Retina (tissue), 1 donor: Measurements from ENCODE around the gene SLC26A1.
A peak's percentile ranks its signal among the peaks of the same experiment; 100 is the strongest.
"Not testable (repeated sequence)": the region's sequence is repeated elsewhere in the genome, so short reads cannot be mapped to it uniquely, and the experiment has no call there.

Experiments used
- DNase-seq: peaks from one replicate; pipeline ENCODE4 v3.0.0-alpha.2; 2016

Gene SLC26A1

GRCh38 chr4:982814-983213 is 10.4 kb downstream of the SLC26A1 start:
- no peak for DNase-seq

GRCh38 chr4:982291-982690 is 10.9 kb downstream of the SLC26A1 start:
- no peak for DNase-seq

GRCh38 chr4:978957-979701 is 14.1 kb downstream of the SLC26A1 start:
- no peak for DNase-seq

DNA sequence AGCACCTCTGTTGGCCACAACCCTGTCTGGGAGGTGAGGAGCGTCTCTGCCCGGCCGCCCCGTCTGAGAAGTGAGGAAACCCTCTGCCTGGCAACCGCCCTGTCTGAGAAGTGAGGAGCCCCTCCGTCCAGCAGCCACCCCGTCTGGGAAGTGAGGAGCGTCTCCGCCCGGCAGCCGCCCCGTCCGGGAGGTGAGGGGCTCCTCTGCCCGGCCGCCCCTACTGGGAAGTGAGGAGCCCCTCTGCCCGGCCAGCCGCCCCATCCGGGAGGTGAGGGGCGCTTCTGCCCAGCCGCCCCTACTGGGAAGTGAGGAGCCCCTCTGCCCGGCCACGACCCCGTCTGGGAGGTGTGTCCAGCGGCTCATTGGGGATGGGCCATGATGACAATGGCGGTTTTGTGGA is 17.2 kb downstream of the SLC26A1 start:
- DNase-seq: not testable (repeated sequence)

- DNase-seq: peak; percentile 5
Measured at GRCh38 chr4:974668-975067, 18.5 kb downstream of the SLC26A1 start.

DNA sequence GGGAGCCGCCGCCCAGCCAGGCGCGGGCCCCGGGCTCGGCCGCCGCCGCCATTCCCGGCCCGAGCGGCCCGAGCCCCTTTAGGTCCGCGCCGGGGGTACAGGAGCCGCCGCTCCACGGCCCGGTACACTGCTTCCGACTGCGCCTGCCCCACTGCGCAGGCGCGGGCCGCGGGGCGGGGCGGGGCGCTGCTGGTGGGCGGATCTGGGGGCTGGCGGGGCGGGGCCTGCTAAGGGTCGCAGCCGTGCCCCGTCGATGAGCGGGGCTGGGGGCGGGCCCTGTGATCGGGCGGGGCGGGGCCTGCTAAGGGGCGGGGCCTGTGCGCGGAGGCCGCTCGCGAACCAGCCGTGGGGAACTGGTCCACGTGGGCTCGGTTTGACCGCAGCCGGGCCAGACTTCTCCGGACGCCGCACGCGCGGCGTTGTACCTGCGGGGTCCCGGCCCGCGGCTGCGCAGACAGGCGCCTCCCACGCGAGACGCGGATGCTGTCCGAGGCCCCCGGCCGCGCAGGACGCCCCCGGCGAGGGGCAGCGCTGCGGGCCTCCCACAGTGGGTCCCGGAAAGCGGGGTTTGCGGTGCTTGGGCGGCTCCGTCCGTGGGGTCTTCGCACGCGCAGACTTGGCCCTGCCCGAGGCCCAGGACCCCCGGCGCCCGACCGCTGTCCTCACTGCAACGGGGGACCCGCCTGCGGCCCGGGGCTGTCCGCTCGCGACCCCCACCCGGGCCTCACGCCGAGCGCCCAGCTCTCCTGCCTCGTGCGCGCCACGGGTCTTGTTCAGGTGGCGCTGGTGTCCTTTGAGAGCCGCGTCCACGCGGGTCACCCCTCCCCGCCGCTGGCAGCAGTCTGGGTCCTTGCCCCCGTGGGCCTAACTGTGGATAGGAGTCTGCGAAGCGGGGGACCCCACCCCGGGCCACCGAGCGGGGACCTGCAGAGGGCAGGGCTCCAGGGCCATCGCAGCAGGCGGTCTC is 19.5 kb downstream of the SLC26A1 start, which contains the start of gene DGKQ:
DGKQ (minus strand) TSS at position 139 of the 967 bp plus-strand sequence; CDS start at position 52, 87 bp downstream.
- DNase-seq: peak; percentile 39

- peak; percentile 55 for DNase-seq
Measured at GRCh38 chr4:972651-973424, 20.4 kb downstream of the SLC26A1 start.

DNA sequence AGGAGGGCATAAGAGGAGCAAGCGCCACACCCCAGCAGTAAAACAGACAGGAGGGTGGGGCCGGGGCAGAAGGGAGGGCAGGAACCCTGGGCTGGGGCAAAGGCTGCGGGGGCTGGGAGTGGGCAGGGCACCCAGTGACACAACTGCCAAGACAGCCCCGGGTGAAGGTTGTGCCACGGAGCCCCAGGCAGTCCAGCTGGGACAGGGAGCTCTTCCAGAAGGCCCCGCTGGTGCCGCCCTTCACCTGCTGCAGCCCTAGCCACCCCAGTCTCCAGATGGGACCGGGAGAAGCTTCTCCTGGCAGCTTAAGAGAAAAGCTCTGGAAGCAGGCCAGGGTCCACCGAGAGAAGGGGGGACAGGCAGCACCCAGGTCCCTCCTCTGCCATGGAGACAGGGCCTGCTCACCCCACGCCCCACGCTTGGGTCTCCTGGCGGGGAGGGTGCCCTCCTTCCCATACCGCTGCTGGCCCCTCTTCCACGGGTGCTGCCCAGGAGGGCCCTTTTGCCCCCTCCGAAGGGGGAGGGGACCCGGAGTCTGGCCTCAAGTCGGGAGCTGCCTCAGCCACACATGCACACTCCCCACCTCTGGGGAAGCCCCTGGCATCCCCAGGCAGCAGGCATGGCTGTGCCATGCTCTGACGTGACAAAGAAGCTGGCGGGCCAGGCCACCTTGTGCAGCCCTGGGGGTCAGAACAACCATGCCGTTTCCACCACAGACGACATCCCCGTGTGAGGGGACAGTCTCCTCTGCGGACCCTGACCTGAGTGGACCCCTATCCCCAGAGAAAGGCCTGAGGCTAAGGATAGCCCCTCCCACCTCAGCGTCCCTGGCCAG is 21.3 kb downstream of the SLC26A1 start:
- no peak for DNase-seq

DNA sequence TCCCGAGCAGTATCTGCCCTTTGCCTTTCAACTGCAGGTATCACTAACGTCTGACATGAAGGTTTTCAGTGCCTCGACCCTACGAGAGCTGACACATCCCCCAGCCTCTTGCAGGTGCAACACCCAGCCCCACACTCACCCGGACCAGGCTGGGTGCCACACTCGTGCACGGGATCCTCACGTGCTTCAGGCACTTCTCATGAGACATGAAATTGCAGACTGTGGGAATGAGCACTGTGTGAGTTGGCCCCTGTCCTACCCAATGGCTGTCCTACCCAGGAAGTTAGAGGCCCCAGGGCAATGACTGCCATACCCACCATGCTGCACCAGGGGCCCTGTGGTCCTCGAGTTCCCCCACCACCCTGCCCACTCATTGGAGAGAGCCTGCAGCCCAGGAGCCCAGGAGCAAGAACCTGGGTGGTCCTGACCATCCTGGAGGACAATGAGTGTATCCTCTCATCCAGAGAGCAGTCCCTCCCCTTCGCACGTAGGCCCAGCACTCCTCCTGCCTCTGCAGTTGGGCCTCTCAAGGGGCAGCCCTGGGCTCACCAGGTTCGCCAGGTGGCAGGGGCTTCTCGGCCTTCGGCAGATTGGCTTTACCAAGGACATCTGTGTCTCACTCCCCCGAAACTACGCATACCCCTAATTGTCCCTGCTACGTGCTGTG is 22.2 kb downstream of the SLC26A1 start:
- no peak for DNase-seq

DNA sequence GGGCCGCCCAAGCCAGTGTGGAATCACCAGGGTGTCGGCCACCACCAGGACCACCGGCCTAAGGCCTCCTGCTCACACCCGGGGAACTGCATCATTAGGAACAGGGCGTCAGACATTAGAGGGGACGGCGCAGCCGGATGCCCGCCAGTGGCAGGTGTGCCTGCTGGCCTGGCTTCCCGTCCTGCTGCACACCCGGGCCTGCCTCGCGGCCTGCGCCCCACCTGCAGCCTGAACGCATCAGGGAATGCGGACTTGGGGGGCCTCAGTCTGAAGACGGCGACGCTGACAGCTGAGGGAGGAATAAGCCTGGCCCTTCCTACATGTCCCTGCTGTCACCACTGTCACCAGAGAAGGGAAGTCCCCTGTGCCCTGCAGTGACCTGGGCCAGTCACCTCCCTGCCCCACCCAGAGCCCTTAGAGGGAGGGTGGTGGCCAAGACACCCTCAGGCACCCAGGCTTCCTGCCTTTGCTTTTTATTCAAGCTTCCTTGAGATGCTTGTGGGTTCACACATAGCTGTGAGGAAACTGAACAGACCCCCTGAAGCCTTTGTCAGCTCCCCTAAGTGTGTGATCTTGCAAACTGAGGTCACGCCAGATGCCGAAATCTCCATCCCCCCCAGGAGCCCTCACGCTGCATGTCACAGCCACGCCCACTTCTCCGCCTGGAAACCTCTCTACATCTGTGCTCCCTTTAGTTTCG is 23.0 kb downstream of the SLC26A1 start:
- no peak for DNase-seq

GRCh38 chr4:968621-969394 is 24.4 kb downstream of the SLC26A1 start:
- no peak for DNase-seq

- DNase-seq: peak; percentile 17
Measured at GRCh38 chr4:968221-968620, 25.0 kb downstream of the SLC26A1 start.

GRCh38 chr4:967113-968104 is 25.8 kb downstream of the SLC26A1 start:
- DNase-seq: peak; percentile 48

- DNase-seq: peak; percentile 7
Measured at GRCh38 chr4:966266-967112, 26.7 kb downstream of the SLC26A1 start.

GRCh38 chr4:965766-966134 is 27.5 kb downstream of the SLC26A1 start:
- DNase-seq: peak; percentile 2

GRCh38 chr4:965048-965765 is 28.0 kb downstream of the SLC26A1 start:
- peak; percentile 2 for DNase-seq
